GM19395 (cell line): ENCODE data around the gene SPTBN1.

Experiments
- ATAC-seq: cut with Tn5 transposase; IDR thresholded peaks from one replicate; pipeline ENCODE4 v1.9.1; 2021; ENCODE audit warnings: mild to moderate bottlenecking, moderate library complexity; ENCODE audit not compliant: unreplicated experiment

The SPTBN1 gene

DNA sequence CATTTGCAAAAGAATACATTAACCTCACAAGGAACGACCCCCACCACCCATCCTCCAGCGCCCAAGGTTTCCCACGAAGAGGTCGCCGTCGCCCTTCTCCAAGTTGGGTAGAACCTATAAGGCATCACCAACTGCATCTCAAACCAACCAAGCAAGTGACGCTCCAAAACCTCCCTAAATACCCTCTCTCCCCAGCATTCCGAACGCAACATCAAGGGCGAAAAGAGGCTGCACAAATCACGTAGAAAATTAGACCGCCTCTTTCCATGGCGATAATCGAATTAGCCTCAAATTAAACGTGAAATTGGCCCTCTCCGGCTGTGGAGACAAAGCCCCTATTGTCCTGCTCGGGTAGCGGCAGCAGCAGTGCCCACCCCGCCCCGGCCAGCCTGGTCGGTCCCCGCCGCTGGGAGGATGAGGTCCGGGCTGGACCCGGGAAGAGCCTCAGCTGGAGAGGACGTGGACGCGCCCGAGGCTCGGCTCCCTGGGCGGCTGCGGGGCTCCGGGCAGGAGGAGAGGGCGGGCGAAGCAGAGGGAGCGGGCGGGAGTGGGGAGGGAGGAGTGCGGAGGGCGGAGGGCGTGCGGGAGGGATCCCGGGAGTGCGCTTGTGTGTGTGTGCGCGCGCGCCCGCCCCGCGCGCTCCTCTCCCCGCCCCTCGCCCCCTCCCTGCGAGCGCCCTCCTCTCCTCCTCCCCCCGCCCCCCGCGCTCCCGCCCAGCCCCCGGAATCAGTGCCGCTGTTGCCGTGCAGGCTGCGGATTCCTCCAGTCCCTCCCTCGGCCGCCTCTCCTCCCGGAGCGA lies at the start of gene SPTBN1:
Gene SPTBN1 (plus strand): TSS at position 765 of the 799 bp plus-strand sequence. CDS start 70,092 bp downstream, outside the sequence.
- peak; percentile 30 for ATAC-seq

- no peak for ATAC-seq
Measured at GRCh38 chr2:54407693-54408092, 48.4 kb upstream of the SPTBN1 start.

DNA sequence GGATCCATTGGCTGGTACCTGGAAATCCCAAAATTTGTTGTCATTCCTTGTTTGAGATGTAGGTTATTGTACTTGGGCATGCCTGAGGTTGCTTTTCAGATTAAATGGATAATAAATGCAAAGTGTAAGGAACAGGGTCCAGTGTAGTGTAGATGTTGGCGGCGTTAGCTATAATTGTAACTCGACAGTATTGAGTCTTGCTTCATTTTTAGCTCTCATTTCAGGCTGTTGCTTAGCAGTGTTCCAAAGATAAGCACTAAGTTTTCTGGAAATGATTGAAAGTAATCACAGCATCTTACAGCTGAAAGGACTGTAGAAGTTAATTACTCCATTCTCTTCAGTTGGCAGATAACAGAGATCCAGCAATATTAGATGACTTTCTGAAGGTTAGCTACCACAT lies 47.8 kb upstream of the SPTBN1 start:
- ATAC-seq: no peak

GRCh38 chr2:54409752-54410151 lies 46.4 kb upstream of the SPTBN1 start:
- ATAC-seq: no peak

DNA sequence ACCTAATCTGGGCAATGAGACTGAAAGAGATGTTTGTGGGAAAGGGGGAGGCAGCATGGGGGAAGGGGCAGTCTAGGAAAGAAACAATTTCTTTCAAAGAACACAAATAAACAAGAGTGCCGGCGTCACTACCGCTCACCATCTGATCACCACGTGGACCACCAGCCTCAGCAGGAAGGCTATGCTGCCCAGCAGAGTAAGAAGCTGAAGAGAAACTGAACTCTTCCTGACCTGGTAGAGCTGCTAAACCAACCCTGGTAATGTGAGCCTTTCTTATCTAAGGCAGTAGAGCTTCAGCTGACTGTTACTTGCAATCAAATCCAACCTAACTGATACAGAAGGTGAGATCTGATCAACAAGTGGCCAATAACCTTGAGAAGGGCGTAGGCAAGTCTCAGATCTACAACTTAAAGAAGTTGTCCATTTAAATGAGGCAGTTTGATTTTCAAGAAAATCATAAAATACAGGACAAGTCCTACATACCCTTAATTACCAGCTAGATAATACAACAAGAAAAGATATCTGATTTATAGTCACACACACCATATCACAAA lies 44.2 kb upstream of the SPTBN1 start:
- no peak for ATAC-seq

DNA sequence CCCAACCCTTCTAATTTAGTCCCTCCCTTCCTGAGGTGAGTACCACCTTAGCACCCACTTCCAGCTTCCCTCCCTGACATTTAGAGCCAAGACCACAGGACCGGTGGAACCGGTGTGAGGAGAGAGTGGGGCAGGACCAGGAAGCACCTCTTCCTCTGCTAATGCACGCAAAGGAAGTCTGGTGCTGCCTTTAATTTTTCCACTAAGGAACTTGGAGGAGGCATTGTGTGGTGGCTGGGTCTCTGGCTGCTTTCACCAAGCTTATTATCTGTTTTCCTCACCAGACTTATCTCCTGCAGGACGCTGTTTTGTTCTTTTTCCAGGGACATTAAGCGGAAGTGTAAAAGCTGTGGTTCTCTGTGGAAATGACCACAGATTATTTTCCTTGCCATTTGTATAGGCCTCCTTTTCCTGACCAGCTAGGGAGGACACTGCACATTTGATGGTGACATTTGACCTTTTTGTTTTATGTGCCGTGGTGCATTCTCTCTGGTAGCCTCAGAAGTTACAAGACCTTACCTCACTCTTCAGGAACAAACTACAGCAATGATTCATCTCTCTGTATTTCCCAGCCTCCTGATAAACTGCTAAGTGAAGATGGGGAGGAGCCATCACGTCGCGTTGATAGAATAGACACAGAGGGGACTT lies 39.8 kb upstream of the SPTBN1 start:
- no peak for ATAC-seq

- no peak for ATAC-seq
Measured at GRCh38 chr2:54416938-54417337, 39.2 kb upstream of the SPTBN1 start.

GRCh38 chr2:54417577-54417976 lies 38.5 kb upstream of the SPTBN1 start:
- ATAC-seq: no peak

- ATAC-seq: no peak
Measured at GRCh38 chr2:54419388-54419787, 36.7 kb upstream of the SPTBN1 start.

DNA sequence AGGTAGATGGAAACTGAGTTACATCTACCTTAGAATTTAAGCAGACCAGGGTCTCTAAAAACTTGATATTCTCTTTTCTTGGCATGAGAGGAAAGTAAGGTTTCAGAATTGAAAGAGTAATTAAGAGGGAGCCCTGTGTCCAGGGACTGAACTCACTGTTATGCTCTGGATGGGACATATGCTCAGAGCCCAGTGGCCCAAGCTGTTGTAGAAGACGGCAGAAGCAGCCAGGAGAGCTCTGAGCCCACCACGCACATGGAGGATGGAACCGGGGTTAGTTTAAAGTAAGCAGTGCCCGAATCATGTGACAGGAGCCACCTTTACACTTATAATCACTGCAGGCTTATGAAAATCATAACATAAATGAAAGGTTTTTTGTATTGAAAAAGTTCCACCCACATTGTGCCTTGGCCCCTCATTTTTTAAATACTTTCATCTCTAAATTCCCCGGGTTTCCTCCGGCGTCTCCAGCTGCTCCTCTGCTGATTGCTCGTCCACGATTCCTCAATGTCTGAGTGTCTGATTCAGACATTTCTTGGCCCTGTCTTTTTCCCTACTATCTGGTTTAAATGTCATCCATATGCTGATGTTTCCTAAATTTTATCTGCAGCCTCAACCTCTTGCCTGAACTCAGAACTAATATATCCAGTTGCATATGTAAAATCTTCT lies 36.1 kb upstream of the SPTBN1 start:
- no peak for ATAC-seq

GRCh38 chr2:54420524-54421172 lies 35.5 kb upstream of the SPTBN1 start:
- ATAC-seq: no peak

DNA sequence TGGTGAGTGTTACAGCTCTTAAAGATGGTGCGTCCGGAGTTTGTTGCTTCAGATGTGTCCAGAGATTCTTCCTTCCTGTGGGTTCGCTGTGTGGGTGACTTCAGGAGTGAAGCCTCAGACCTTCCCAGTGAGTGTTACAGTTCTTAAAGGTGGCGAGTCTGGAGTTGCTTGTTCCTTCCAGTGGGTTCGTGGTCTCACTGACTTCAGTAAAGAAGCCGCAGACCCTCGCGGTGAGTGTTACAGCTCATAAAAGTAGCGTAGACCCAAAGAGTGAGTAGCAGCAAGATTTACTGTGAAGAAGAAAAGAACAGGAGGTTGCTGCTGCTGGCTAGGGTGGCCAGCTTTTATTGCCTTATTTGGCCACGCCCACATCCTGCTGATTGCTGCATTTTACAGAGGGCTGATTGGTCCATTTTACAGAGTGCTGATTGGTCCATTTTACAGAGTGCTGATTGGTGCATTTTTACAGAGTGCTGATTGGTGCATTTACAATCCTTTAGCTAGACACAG lies 34.0 kb upstream of the SPTBN1 start:
- ATAC-seq: no peak

DNA sequence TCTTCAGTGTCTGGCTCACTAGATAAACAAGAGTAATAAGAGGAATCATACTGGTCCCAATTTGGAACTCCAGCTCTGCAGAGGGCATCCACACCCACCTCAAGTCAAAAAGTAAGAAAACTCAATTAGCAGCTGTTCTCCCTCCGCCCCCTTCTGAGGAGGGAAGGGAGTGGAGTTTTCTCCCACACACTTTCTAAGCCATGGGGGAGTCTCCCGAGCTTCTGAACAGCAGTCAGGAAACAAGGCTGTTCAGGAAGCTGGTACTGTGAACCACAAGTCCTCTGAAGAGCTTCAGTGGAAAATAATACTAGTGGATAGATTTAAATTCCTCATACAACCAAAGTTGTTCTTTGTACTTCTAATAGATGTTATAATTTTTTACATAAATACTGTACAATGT lies 32.9 kb upstream of the SPTBN1 start:
- ATAC-seq: no peak

DNA sequence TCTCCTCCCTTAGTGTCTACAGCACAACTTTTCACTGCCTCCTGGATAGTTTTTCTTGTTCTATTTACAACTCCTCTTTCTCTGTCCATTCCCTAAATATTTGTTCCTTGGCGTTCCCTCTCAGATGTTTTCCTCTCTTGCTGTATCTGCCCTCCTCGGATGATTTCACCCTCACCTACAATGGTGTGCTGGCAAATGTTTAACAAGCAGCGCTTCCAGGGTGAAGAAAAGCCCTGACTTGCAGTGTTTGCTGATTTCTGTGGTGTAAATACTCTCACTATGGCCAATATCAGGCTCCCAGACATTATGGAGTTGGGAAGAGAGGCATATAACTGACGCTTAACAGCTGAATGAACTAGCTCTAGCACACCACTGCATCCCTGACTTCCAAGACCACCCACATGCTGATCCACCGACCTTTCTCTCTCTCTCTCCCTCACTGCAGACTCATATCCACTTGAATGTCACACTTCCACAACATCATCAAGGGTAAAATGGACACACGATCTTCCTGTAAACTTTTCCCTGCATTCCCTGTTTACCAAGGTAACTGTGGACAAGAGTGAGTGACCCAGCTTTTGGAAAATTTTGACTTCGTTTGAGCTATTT lies 31.5 kb upstream of the SPTBN1 start:
- no peak for ATAC-seq

DNA sequence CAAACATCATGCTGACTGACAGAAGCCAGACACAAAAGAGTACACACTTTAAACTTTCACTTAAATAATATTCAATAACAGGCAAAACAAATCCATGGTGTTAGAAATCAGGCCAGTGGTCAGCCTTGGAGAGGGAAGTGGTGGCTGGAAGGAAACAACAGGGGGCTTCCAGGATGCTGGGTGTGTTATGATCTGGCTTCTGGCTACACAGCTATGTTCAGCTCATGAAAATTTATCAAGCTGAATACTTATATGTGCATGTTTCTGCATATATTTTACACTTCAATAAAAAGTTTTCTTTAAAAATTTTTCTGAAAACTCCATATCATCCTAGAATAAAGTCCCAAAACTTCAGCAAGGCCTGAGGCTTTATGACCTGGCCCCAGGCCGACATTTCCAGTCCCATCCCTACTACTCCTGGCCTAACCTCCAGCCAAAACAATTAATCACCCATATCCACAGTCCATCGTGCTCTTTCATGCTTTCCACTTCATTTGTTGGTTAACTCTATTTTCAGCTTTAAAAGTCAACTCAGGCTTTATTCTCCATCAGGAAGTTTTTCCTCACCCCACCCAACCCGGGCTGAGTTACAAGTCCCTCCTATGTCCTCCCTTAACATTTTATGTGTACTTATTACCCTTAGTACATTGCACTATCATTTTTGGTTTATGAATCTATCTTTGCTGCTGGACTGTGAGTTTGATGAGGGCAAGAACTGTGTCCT lies 27.9 kb upstream of the SPTBN1 start:
- no peak for ATAC-seq

- no peak for ATAC-seq
Measured at GRCh38 chr2:54429054-54429453, 27.1 kb upstream of the SPTBN1 start.

- ATAC-seq: no peak
Measured at GRCh38 chr2:54429811-54430551, 26.1 kb upstream of the SPTBN1 start.

DNA sequence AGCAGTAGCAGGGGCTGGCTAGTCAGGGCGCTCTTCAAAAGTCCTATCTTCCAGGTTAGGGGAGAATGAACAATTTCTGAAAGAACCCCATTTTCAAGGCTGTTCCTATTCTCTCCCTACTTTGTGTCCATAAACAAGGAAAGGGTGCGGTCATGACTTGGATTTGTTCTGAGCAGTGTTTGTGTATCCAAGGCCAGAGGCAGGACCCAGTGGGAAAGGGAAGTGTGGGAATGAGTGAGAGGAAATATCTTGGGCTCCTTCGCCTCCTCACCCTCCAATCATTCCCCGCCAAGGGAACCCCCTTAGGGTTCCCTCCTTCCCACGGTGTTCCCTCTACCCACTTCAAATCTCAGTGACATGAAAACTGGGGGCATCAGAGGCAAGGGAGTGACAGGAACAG lies 25.5 kb upstream of the SPTBN1 start:
- ATAC-seq: no peak
